Thoracic aorta (tissue), 2 donors: ENCODE measurements around the gene KIF16B. TPM values are rescaled to one million over a fixed set of nuclear protein-coding genes. Genes with fewer than 3 reads are reported as not detected.

ENCODE experiments used
- ATAC-seq: fragments of 150-250 bp; one replicate; pipeline ENCODE4 v1.8.0; 2017; ENCODE audit warnings: low read depth; ENCODE audit not compliant: insufficient number of reproducible peaks, low FRiP score
- DNase-seq: peaks from one replicate; pipeline ENCODE4 v3.0.0-alpha.2; 2020; ENCODE audit warnings: low spot score
- H3K27ac ChIP-seq, 2 donors: fragments of 200-600 bp; sonication (generic); 1 replicate in 1 of 2; 2 replicates in 1 of 2; pipeline ENCODE4 v1.5.1; 2016; ENCODE audit warnings: mild to moderate bottlenecking in 2 of 2, moderate library complexity in 2 of 2
- H3K27me3 ChIP-seq: fragments of 200-600 bp; sonication (generic); replicated peaks from 2 replicates; pipeline ENCODE4 v1.6.0; 2016; ENCODE audit warnings: mild to moderate bottlenecking; ENCODE audit not compliant: insufficient read depth
- H3K36me3 ChIP-seq: fragments of 200-600 bp; sonication (generic); one replicate; pipeline ENCODE4 v1.5.1; 2016
- H3K4me1 ChIP-seq, 2 donors: fragments of 200-600 bp; sonication (generic); 1 replicate in 1 of 2; 2 replicates in 1 of 2; pipeline versions ENCODE4 v1.5.1 to v1.6.0; 2016; ENCODE audit warnings: low read depth in 2 of 2, mild to moderate bottlenecking in 1 of 2; ENCODE audit not compliant: control insufficient read depth in 1 of 2
- H3K4me3 ChIP-seq: fragments of 200-600 bp; sonication (generic); 2 replicates; pipeline ENCODE4 v1.5.1; 2016; ENCODE audit warnings: mild to moderate bottlenecking
- H3K9me3 ChIP-seq: fragments of 200-600 bp; sonication (generic); 2 replicates; pipeline ENCODE4 v1.5.1; 2016
- CTCF ChIP-seq: fragments of 200-600 bp; sonication (generic); IDR thresholded peaks from one replicate; pipeline ENCODE4 v1.5.1; 2019; ENCODE audit warnings: antibody characterized with exemption
- total RNA-seq, 2 donors: library from RNA; depleted of rRNA; stranded (reverse); fragments of >200 nt; gene quantifications; one replicate each; pipeline versions ENCODE4 v1.1.0 to v1.2.3, GENCODE V29; 2016

The KIF16B gene
- total RNA-seq, 2 donors from 2014 or later: 16.5 to 21.3 TPM

DNA sequence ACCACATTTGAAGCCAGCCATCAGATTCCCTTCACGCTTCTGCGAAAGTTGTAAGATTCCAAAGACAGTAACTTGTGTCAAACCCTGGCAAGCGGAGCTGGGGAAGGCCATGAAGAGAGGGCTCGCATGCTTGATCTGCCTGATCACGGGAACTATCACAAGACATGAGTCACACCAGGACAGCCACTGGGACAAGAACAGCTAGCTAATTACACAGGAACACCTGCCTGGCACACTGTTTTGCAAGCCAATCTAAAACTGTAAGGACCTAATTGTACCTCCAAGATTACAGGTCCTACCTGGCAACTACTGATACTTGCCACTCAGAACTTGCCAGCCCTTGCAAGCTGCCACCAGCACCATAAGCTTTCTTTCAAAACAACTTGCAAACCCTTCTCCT lies 289.3 kb downstream of the KIF16B start:
- no peaks in the 10 kb centered on the region for H3K36me3 ChIP-seq
- ATAC-seq (no peak), DNase-seq (no peak)
- no peak for TF ChIP-seq CTCF
- no peaks in the 10 kb centered on the region for H3K4me1 ChIP-seq
- no peak overlapping the region for H3K27ac ChIP-seq
- H3K27me3 ChIP-seq: no peaks in the 10 kb centered on the region
- H3K4me3 ChIP-seq: no peak overlapping the region
- no peaks in the 10 kb centered on the region for H3K9me3 ChIP-seq

DNA sequence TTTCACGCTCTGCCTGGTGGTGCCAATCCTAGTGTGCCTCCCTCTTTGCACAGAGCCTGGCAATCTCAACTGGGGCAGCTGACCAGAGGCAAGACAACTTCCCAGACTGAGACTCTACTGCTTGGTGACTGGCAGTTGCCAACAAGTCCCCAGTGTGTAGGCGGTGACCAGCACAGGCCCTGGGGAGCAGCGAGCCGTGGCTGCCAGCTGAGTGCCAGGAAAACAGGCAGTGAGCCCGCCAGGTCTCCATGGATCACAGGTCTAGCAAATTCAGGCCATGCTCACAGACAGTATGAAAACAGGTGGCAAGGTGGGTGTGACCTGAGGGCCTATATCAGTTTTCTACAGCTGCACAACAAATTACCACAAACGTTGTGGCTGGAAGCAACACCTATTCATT lies 289.9 kb downstream of the KIF16B start:
- no peak for ATAC-seq
- no peaks in the 10 kb centered on the region for H3K4me1 ChIP-seq
- H3K36me3 ChIP-seq: no peaks in the 10 kb centered on the region
- H3K4me3 ChIP-seq: no peak overlapping the region
- no peaks in the 10 kb centered on the region for H3K9me3 ChIP-seq
- TF ChIP-seq CTCF: no peak
- DNase-seq: no peak
- H3K27me3 ChIP-seq: no peaks in the 10 kb centered on the region
- no peak overlapping the region for H3K27ac ChIP-seq

DNA sequence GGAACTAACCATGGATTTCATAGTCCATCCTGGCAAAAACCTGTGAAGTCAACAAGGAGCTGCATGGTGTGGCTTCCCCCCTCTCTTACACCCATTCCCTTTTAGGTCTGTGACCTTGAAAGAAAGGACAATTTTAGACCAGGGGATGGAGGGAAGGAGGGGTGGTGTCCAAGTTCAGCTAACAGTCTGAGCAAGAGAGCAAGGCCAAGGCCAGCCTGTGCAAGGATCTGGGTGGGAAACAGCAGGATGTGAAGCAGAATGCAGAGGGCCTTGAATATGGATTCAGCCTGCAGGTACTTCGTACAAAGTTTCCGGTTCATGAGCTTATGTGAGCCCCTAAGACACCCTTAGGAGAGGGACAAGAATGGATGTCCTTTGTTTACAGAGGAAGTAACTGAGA lies 293.0 kb downstream of the KIF16B start:
- no peak overlapping the region for H3K4me3 ChIP-seq
- no peaks in the 10 kb centered on the region for H3K9me3 ChIP-seq
- ATAC-seq (no peak), DNase-seq (no peak)
- H3K4me1 ChIP-seq: no peaks in the 10 kb centered on the region
- H3K27me3 ChIP-seq: no peaks in the 10 kb centered on the region
- no peaks in the 10 kb centered on the region for H3K36me3 ChIP-seq
- H3K27ac ChIP-seq: no peak overlapping the region
- no peak for TF ChIP-seq CTCF

DNA sequence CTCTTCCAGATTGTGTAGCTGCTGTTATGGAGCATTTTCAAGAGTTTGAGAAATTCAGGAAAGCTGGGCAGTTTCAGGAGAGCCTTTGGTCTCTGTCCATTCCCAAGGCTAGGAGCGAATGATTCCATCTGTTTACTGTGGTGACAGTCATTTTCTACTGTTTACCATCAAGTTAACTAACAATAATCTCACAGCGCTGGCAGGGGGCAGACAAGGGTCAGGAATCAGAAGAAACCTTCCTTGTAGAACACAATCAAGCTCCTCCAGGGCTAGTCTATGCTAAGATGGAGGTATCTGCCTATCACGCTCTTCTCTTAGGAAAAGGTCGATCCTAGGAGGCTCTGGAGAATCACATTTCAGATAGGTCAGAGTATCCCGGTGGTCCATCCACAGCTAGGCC lies 293.9 kb downstream of the KIF16B start:
- DNase-seq: no peak
- no peak for ATAC-seq
- TF ChIP-seq CTCF: no peak
- H3K27ac ChIP-seq: no peak overlapping the region
- H3K9me3 ChIP-seq: no peaks in the 10 kb centered on the region
- H3K4me1 ChIP-seq: no peaks in the 10 kb centered on the region
- H3K27me3 ChIP-seq: no peaks in the 10 kb centered on the region
- no peaks in the 10 kb centered on the region for H3K36me3 ChIP-seq
- H3K4me3 ChIP-seq: no peak overlapping the region

GRCh38 chr20:16273812-16274555 lies 299.3 kb downstream of the KIF16B start:
- DNase-seq: no peak
- no peak for ATAC-seq
- no peak overlapping the region for H3K27ac ChIP-seq
- no peak for TF ChIP-seq CTCF
- H3K4me3 ChIP-seq: no peak overlapping the region
- no peaks in the 10 kb centered on the region for H3K36me3 ChIP-seq
- no peaks in the 10 kb centered on the region for H3K9me3 ChIP-seq
- H3K27me3 ChIP-seq: no peaks in the 10 kb centered on the region
- no peaks in the 10 kb centered on the region for H3K4me1 ChIP-seq
